NT2/D1 (cell line): ENCODE results near the gene SMPD3.

Experiments used
- DNase-seq: peaks from one replicate; pipeline ENCODE4 v3.0.0-alpha.2; 2011; ENCODE audit warnings: low read depth, low spot score
- H3K27me3 ChIP-seq: 2 replicates; pipeline ENCODE4 v1.6.0; 2011; ENCODE audit warnings: mild to moderate bottlenecking; ENCODE audit not compliant: insufficient read length, insufficient read depth
- H3K36me3 ChIP-seq: 2 replicates; pipeline ENCODE4 v1.6.1; 2011; ENCODE audit warnings: mild to moderate bottlenecking, low read length, mixed read lengths; ENCODE audit not compliant: insufficient read depth, insufficient read length
- H3K4me1 ChIP-seq: 2 replicates; pipeline ENCODE4 v1.5.1; 2011; ENCODE audit not compliant: insufficient read depth, insufficient read length
- H3K4me3 ChIP-seq: 2 replicates; pipeline ENCODE4 v1.5.1; 2011; ENCODE audit warnings: low read depth; ENCODE audit not compliant: insufficient read length
- H3K9ac ChIP-seq: 2 replicates; pipeline ENCODE4 v1.6.0; 2011; ENCODE audit warnings: low read depth; ENCODE audit not compliant: insufficient read length
- H3K9me3 ChIP-seq: 2 replicates; pipeline ENCODE4 v1.5.1; 2011; ENCODE audit warnings: mild to moderate bottlenecking, low read length; ENCODE audit not compliant: insufficient read depth
- SUZ12 ChIP-seq: IDR thresholded peaks from 2 replicates; pipeline ENCODE4 v1.6.1; 2011; ENCODE audit not compliant: insufficient read length, insufficient read depth; ENCODE audit errors: extremely low read depth
- YY1 ChIP-seq: IDR thresholded peaks from 2 replicates; pipeline ENCODE4 v1.6.1; 2011; ENCODE audit not compliant: insufficient read length, insufficient read depth
- ZNF274 ChIP-seq: IDR thresholded peaks from 2 replicates; pipeline ENCODE4 v1.6.1; 2011; ENCODE audit warnings: mild to moderate bottlenecking, low read depth, low read length

The SMPD3 gene

DNA sequence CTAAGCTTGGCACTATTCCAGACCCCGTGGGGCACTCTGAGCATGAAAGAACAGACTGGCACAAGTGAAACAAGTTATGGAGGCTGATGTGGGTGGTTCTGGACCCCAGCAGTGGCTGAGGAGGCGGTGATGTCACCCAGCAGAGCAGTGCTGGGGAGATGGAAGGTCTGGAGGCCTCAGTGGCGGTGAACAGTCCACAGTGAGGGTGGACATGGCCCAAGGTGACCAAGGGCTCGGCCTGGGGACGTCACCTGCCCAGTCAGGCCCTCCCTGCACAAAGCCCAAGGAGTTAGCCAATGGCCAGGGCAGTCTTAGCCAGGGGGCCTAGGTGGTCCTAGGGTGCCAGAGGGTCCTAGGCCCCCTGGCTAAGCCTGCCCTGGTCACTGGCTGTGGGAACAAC, 24.5 kb downstream of the SMPD3 start:
- Histone ChIP-seq H3K9ac (no peak overlapping the region), H3K4me1 (no peaks in the 10 kb centered on the region), H3K9me3 (no peaks in the 10 kb centered on the region), H3K4me3 (no peak overlapping the region), H3K27me3 (peaks cover 5% of the 10 kb centered on the region), H3K36me3 (no peaks in the 10 kb centered on the region)
- TF ChIP-seq YY1 (no peak), ZNF274 (no peak), SUZ12 (no peak)
- DNase-seq, result no peak

DNA sequence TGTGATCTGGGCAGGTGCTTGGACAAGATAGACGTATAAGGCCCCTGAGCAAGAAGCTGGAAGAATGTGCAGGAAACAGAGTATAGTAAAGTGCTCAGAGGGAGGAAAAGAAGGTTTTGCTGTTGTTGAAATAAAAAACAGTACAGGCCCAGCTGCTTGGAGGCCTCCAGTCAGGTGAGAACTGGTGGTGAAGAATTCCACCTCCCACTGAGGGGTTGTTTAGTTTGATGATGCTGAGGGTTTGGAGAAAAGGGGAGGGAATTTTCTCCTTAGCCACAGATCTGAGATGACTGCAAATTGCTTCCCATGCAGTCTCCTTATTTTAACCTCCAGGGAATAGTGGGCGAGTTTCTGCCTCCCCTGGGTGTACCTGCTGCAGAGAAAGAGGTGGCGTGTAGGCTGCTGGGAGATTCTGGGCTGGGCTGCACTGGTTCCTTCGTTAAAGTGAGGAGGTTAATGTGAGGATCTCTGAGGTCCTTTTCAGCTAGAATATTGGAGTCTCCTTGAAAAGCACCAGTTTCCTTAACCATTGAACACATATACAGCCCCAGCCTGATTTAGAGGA, 25.8 kb downstream of the SMPD3 start:
- Histone ChIP-seq H3K4me3 (no peak overlapping the region), H3K4me1 (no peaks in the 10 kb centered on the region), H3K9ac (no peak overlapping the region), H3K27me3 (peaks cover 5% of the 10 kb centered on the region), H3K36me3 (no peaks in the 10 kb centered on the region), H3K9me3 (no peaks in the 10 kb centered on the region)
- no peak for DNase-seq
- TF ChIP-seq YY1 (no peak), SUZ12 (no peak), ZNF274 (no peak)

DNA sequence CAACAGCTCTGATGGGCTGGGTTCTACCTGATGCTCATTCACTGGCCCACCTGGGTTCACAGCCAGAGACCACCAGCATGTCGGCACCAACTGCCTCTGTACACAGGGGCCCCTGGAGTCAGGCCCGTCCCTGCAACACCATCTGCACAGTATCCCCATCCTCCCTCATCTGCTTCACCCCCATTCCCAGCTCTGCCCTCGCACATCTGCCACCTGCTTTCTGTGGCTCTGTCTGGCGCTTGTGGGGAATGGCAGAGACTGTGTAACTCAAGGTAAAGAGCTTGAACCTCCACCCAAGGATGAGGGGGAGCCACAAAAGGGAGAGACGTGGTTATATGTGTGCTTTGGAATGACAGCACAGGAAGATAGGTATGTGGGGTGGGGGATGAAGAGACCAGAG, 27.2 kb downstream of the SMPD3 start:
- H3K9me3 ChIP-seq, result no peaks in the 10 kb centered on the region
- no peaks in the 10 kb centered on the region for H3K36me3 ChIP-seq
- TF ChIP-seq ZNF274, result no peak
- no peak for TF ChIP-seq SUZ12
- TF ChIP-seq YY1, result no peak
- H3K4me1 ChIP-seq, result peaks cover 2% of the 10 kb centered on the region
- no peak overlapping the region for H3K9ac ChIP-seq
- H3K4me3 ChIP-seq, result no peak overlapping the region
- DNase-seq, result no peak
- H3K27me3 ChIP-seq, result peaks cover 5% of the 10 kb centered on the region

DNA sequence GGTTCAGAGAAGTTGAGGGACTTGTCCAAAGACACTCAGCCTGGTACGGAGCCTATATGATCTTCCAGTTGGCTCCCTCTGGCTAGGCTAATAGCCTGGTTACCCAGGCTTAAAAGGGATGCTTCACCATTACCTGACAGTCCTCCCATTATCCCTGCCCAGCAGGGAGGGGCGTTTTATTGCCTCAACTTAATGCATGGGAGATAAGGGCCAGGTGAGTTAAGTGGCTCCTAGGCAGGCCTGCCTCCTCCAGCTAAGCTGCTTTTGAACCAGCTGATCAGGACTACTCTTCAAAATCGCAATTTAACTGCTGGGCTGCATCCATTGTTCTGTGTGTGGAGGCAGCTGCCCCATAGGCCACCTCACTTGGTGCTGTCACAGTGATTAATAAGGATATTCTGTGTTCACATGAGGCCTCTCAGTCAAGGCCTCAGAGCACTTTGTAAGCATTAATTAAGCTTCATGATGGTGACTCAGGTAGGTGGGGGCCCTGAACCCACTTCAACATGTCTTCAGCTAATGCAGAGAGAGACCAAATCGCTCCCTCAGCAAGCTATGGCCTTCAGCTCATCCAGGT, 27.9 kb downstream of the SMPD3 start:
- TF ChIP-seq SUZ12 (no peak), YY1 (no peak), ZNF274 (no peak)
- Histone ChIP-seq H3K9ac (no peak overlapping the region), H3K27me3 (peaks cover 5% of the 10 kb centered on the region), H3K9me3 (no peaks in the 10 kb centered on the region), H3K4me3 (no peak overlapping the region), H3K4me1 (peaks cover 5% of the 10 kb centered on the region), H3K36me3 (no peaks in the 10 kb centered on the region)
- DNase-seq, result no peak

DNA sequence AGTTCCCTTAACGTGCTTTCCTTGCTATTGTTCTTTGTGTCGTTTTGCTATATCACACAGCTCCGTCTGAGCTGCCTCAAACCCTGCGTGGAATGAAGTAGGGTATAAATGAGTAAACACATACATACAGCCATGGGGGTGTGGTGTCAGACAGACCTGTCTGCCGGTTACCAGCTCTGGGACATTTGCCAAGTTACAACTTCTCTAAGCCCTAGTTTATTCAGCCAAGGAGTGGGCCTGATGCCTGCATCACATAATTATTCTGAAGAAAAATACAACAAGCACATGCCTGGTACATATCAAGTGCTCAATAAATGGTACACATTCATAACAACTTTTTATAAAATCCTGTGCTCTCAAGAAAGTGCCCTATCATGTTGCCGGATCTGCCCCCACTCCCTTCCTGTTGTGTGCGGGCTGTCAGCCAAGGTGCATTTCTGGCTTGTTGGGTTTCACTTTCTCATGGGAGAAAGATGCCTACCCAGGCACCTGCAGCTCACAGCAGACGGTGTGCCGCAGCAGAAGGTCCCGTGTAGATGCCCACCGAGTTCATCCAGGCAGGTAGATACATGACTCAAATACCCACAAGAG, 30.5 kb downstream of the SMPD3 start:
- Histone ChIP-seq H3K9ac (no peak overlapping the region), H3K36me3 (no peaks in the 10 kb centered on the region), H3K27me3 (peaks cover 15% of the 10 kb centered on the region), H3K4me3 (no peak overlapping the region), H3K9me3 (no peaks in the 10 kb centered on the region), H3K4me1 (peaks cover 11% of the 10 kb centered on the region)
- no peak for DNase-seq
- TF ChIP-seq ZNF274 (no peak), SUZ12 (no peak), YY1 (no peak)

DNA sequence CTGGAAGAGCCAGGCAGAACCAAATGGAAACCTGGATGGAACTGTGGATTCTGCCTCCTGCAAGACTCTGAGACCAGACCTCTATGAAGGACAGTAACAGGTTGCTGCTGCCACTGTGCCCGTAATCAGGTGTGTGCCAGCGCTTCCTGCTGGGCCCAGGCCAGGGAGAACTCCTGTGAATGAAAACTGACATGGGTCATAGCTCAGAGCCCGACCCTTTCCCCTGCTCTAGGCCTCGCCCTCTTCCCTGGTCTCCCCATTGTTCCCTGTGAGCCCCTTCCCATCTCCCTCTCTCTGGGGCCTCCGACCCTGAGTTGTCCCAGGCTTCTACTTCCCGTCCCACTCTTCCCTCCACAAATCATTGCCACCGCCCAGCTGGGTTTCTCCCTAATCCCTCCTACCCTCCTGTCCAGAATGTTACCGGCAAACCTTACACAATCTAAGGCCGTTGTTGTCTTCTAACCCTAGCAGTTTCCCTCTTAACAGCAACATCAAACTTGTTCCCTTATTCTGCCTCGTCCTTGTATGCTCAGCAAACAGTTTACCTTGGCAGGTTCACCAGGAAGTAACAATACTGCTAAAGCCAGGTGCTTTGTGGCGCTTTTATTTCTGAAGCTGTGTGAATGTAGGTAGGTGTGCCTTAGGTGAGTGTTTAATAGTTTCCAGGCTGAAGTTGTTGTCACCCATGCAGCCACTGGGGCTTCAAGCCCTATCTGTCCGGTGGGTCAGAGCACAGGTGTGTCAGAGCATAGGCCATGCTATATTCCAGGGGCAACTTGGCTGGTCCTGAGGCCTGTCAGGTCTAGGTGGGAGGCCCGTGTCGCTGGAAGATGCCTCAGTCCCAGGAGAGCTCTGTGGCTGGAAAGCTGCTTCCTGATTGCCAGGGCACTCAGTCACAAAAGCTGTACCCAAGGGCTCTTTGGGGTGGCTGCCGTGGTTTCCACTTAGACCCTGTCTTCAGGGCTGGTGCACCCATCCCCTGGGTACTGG, 32.0 kb downstream of the SMPD3 start:
- H3K4me1 ChIP-seq, result peaks cover 12% of the 10 kb centered on the region
- no peaks in the 10 kb centered on the region for H3K36me3 ChIP-seq
- no peak overlapping the region for H3K4me3 ChIP-seq
- TF ChIP-seq YY1 (no peak), SUZ12 (no peak)
- DNase-seq, result no peak
- H3K9ac ChIP-seq, result no peak overlapping the region
- H3K27me3 ChIP-seq, result peaks cover 19% of the 10 kb centered on the region
- H3K9me3 ChIP-seq, result no peaks in the 10 kb centered on the region

GRCh38 chr16:68414581-68414980, 33.7 kb downstream of the SMPD3 start:
- Histone ChIP-seq H3K36me3 (no peaks in the 10 kb centered on the region), H3K27me3 (peaks cover 22% of the 10 kb centered on the region), H3K9ac (no peak overlapping the region), H3K4me1 (peaks cover 21% of the 10 kb centered on the region), H3K4me3 (no peak overlapping the region), H3K9me3 (no peaks in the 10 kb centered on the region)
- TF ChIP-seq SUZ12 (no peak), YY1 (no peak), ZNF274 (no peak)
- DNase-seq, result no peak
